NCI-H345 treated with DMSO at 0.1 percent for 48 hours (cell line): ENCODE data around the gene RBCK1.
"Not testable (repeated sequence)": the region's sequence is repeated elsewhere in the genome, so short reads cannot be mapped to it uniquely, and the experiment has no call there.

Source experiments
- DNase-seq: peaks from one replicate; lab custom pipeline; 2025; ENCODE audit not compliant: unreplicated experiment; lab: John Stamatoyannopoulos, UW

The RBCK1 gene

DNA sequence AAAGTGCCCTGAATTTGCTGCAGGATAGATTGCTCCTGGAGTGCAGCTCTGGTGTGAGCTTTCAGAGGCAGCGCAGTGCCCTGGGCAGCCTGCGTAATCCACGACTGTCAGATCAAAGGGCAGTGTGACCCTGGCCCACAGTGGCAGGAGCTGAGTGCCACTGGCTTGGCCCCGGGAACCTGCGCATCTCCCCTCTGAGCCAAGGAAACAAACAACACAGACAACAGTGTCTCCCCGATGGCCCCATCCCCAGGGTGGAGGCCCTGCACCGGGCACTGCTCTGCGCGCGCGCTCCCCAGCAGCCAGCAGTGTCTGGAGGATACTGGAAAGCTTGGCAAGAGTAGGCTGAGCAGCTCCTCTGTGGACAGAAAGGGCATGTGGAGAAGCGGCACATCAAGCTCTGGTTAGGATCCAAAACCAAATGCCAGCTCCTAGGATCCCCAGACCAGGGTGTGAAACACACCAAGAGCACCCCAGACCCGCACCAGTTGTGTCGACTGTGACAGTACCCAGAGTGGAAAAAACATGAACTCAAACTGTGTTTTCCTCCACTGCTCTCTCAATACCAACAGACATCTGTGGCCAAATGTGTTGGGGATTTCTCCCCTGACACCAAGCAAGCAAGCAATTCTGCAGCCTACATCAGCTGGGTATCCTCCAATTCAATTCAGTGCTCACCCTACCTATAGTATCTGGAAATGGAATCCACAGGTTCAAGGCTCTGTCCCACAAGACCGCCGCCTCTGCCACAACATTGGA, 26.7 kb downstream of the RBCK1 start:
- DNase-seq: no peak

DNA sequence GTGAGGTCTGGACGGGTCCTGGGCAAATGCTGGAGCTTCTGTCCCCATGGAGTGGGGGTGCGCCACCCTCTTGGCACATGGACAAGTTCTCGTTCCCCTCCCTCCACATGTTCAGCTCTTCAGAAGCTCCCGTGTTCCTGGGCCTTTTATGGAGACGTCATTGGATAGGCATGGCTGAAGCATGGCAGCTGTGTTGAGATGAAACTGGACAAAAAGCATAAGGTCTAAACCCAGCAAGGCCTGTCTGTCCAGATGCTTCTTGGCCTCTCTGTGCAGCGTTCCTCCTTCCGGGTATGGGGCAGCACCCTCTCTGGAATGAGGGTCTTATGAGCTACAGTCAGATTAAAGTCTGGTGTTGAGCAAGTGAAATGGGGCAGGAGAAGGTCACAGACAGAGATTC, 27.5 kb downstream of the RBCK1 start:
- DNase-seq: no peak

DNA sequence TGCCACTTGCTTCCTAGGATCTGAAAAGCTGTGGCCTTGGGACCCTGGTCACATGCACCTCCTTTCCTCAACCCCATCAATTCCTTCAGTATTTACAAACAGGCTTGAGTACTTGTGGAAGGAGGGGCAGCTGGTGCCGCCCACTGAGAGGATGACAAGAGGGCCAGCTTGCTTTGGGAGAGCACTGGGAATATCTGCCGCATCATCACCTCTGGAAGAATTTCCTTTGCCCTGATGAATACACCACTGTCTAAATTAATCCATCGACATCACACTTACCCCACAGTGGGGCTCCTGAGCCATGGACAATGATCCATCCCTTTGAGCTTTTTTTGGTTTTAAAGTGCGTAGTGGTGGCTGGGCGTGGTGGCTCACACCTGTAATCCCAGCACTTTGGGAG, 28.4 kb downstream of the RBCK1 start:
- DNase-seq: no peak

DNA sequence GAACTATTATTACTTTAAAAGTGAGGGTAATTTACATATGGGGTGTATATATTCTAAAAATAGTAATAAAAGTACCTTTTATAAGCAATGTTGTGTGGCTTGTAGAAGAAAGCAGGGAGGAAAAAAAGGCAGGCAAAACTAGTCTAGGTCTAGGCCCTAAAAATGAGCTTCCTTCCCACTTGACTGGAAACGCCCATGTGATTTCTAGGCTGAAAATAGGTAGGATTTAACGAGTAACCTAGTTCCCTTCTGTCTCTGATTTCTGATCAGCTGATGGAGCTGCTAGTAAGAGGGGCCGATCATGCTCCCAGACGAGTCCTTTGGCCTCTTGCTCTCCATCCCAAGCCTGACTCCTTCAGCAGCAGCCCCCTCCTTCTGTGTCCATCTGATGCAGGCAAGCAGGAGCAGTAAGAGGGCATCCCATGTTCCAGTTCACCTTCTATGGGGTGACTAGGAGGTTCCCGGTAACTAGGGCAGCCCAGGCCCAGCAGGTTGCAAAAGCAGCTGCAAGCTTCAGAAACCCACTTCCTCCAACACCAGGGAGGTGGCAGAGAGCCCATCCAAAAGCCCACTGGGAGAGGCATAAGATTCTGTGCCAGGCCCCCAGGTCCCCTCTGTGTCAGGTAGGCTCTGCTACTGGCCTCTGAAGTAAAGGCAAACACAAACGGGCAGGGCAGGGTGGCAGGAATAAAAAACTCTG, 29.8 kb downstream of the RBCK1 start:
- no peak for DNase-seq

DNA sequence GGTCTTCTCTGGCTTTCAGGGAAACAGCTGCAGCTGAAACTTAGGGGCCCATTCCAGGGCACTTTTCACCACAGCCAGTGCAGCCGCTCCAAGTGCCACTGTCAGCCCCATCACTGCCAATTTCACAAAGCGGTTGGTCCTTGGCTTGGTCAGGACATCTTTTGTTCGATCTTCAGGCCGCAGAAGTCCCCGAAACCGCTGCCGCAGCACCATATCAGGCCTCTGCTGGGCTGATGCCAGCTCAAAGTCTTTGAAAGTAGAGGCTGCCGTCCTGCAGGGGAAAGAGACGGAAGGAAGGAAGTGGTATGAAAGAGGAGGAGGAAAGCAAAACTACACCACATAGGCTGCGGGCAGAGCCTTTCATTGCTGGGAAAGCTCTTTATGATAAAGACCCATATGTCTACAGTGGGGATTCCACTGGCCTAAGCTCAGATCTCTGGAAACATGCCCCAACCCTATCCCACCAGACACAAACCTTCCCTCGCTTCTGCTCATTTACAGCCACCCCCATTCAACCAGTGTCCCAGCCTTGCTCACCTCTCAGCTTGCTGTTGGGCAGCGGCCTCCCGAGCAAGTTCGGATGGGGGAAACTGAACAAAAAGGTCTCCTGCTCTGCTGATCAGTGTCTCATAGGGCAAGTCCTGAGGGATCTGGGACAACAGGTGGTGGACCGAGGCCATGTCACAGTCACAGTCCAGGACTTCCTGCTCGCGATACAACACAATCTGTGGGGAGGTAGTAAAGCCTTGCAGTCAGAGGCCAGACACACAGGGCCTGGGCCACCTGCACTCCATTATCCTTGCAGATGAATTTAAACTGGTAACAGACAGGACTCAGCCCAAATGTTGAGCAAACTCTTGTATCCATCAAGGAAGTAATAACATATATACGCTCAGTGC, 30.7 kb downstream of the RBCK1 start:
- no peak for DNase-seq

DNA sequence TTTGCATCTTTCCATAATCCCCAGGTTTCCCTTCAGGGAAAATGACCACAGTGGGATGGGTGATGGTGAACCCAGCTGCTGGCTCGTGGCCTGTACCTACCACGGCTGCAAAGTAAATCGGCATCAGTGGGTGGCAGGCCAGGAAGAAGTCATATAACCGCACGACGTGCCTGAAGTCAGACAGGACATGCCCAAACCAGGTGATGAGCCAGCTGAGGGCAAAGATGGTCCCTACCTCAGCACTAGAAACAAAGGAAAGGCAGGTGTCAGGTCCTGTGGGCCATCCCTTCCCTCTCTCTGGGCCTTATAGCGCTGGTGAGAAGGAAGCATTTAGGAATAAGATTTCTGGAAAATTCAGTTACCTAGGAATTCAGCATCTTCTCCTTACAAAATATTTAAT, 32.0 kb downstream of the RBCK1 start:
- DNase-seq: no peak

DNA sequence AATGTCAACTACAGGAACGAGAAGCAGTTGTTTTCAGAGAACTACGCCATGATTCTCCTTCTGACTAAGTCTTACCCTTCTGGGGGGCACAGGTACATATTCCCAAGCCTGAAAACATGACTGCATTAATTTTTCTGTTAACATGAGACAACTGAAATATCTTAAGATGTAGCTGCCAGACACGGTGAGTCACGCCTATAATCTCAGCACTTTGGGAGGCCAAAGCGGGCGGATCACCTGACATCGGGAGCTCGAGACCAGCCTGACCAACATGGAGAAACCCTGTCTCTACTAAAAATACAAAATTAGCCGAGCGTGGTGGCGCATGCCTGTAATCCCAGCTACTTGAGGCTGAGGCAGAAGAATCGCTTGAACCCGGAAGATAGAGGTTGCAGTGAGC, 32.5 kb downstream of the RBCK1 start:
- no peak for DNase-seq

DNA sequence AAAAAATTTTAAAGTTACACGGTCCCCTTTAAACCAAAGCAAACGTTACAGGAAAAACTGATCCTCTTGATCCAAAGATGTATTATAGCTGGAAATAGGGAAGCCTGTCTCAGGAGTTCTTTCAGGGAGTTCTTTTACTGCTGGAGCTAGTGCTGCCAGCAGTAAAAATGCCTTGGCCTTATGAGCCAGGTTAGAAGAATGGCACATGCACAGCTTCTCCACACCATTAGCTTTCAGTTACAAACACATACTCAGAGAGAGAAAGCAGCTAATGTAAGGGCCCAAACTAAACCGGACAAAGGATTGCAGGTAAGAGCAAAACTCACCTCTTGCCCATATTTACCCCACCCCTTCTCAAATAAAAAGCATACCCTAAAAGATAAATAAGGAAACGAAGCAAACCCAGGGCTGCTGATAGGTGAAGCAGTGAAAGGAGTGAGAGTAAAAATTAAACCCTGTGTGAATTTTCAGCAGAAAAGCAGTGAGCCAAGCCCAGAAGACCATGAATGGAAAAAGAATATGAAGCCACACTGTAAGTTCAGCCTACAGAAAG, 35.2 kb downstream of the RBCK1 start:
- no peak for DNase-seq

DNA sequence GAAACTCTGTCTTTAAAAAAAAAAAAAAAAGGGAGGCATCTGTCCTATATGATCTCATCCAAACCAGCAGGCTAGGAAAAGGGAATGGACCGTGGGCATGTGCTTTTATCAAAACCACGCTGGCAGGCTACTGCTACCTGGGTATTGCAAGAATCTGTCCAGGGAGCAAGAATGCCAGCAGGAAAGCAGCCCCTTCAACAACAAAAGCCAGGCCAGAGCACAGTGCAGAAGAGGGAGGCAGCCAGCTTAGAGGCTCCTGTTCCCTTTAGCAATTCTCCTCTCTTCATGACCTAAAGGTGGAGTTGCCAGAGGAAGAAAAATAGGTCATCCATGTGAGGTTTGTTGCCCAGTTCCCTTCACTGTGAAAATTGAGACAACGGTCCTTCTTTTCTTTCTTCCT, 36.0 kb downstream of the RBCK1 start:
- DNase-seq: no peak

DNA sequence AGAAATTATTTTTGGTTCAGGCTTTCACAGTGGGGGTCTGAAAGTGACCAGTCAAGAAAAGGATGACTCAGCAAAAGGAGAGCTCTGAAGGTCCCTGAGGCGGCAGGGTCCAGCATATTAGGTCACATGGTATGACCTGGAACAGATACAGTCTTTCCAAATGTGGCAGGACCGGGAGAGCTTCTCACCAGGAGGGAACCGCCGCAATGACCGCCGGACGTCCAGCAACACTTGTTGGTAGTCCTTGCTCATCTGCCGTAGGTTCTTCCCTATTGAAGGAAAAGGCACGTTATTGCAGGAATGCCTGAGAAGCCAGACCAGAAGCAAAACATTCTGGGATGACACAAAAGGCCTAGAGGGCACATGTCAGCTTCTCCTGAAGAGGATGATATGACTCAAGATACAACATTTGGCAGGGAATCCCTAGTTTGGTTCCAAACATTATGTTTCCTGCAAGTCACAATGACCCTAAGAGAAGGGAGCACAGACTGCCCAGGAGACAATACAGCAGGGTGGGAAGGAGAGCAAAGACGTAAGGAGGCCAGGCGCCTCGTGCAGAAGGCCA, 36.8 kb downstream of the RBCK1 start:
- DNase-seq: no peak

DNA sequence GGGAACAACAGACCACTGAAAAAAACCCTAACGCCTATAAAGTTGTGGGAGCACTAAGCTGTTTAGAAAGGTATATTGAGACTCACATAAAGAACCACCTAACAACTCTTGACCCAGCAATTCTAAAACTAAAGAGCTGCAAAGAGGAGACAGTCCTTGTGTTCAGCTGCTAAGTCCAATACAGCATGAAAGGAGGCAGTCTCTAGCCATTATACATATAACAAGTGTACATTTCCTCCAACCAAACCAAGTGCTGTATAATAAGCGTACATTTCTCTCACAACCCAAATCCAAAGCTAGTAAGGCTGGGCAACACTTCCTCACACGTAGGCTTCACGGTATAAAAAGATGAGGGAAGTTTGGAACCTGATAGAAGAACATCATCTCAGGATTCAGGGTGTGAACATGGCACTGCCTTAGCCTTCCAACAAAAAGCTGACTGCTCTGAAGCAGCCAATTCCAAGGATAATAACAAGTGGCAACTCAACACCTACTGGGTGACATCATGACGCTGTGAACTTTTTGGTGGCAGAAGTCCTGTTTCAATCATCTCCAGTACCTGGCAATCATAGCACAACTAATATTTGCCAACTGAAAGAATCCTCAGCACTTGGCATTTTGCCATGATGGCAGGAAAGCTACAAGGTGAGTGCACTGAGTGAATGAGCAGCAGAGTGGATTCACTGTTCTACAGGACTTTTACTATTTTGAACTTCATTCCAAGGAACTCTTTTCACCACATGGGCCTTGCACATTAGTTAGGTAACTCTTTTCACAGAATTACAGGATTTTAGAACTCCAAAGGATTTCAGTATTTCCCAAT, 37.6 kb downstream of the RBCK1 start:
- no peak for DNase-seq

DNA sequence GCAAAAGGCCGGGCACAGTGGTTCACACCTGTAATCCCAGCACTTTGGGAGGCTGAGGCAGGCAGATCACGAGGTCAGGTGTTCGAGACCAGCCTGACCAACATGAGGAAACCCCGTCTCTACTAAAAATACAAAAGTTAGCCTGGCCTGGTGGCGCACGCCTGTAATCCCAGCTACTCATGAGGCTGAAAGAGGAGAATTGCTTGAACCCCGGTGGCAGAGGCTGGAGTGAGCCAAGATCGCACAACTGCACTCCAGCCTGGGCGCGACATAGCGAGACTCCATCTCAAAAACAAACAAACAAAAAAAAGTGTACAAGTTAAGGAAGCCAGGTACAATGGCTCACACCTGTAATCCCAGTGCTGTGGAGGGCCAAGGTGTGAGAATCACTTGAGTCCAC, 43.9 kb downstream of the RBCK1 start:
- DNase-seq: not testable (repeated sequence)

DNA sequence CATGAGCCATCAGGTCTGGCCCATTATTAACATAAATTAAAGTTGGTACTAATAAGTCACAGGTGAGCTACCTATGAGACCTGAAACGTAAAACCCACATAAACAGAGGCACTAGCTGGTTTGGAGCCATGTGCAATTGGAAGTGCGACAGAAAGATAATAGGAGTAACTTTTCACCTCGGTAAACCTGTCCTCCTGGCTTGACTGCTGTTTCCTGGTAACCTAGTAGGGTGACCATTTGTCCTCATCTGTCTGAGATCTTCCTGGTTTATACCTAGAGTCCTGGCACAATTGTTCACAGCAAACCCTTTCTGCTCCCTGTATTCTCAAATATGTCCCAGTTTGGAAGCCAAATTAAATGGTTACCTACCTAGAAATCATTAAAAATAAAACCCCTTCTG, 46.9 kb downstream of the RBCK1 start:
- no peak for DNase-seq

DNA sequence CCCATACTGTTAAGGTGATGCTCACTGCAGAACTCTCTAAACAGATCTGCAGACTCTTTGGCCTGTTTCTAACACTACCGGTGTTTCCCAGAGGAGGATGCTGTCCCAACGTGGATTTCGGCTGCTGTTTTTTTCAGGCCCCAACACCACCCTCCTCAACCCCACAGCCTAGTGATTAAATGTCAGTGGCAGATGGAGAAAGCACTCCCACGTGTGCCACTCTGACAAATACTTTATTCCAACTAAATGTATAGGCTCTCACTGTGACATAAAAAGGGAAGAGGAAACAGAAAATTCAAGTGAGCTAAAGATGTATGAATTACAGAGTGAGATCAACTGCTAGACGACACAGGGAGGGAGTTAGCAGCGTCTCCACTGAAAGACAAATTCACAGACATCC, 50.7 kb downstream of the RBCK1 start:
- no peak for DNase-seq

DNA sequence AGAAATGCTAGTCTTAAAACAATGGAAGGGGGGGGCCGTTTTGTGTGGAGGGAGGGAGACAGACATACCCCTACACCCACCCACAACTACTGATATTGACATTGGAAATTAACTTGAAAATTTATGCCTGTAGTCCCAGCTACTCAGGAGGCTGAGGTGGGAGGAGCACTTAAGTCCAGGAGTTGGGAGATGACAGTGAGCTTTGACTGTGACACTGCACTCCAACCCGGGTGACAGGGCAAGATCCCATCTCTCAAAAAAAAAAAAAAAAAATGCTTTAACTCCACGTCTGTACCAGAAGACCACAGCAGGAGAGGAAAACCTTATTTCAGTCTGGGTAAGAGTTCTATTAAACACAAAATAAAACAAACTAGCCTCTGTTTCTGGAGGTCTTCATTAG, 52.1 kb downstream of the RBCK1 start:
- DNase-seq: no peak

DNA sequence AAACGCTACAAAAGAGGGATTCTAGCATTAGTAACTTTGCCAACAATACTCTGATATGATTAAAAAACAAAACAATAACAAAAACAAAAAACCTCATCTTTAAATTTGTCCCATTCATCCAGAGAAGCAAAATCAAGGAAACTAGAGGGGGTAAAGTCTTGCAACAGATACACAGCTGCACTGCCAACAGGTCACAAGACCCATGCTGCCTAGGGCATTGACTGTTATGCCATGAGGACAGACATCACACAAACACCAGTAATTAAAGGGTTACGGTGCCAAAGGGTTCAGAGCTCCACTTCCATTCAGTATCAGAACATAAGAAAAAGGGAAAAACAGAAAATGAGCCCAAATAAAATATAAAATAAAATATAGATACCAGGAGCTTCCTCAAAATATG, 52.6 kb downstream of the RBCK1 start:
- no peak for DNase-seq

DNA sequence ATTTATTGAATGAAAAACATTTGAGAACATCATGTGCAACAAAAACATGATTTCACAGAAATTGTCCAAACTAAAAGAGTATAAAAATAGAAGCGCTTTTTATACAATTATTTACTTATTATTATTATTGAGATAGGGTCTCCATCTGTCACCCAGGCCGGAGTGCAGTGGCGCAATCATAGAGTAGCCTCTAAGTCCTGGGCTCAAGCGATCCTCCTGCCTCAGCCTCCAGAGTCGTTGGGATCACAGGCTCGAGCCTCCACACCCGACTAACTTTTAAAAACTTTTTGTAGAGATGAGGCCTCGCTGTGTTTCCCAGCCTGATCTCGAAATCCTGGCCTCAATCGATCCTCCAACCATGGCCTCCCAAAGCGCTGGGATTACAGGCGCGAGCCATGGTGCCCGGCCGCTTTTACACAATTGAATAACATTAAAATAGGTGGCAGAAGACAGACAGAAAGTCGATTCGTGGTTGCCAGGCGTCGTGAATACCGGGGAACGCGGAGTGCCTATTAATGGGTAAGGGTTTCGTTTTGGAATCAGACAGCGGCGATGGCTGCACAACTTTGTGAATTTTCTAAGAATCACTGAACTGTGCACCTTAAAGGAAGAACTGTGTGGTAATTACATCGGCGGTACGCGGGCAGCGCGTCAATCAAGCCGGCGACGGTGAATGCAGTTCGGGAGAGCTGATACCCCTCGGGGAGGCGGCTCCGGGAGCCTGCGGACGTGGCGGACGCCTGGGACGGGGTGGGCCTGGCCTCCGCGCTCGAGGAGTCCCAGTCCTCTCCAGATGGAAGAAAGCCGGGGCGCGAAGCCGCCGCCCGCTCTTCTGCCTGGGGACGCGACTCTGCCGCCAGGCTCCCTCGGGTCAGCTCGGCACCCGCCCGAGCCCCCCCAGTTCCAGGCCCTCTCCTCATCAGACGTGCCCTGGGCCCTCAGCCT, 53.4 kb downstream of the RBCK1 start:
- peak; percentile 39 for DNase-seq

DNA sequence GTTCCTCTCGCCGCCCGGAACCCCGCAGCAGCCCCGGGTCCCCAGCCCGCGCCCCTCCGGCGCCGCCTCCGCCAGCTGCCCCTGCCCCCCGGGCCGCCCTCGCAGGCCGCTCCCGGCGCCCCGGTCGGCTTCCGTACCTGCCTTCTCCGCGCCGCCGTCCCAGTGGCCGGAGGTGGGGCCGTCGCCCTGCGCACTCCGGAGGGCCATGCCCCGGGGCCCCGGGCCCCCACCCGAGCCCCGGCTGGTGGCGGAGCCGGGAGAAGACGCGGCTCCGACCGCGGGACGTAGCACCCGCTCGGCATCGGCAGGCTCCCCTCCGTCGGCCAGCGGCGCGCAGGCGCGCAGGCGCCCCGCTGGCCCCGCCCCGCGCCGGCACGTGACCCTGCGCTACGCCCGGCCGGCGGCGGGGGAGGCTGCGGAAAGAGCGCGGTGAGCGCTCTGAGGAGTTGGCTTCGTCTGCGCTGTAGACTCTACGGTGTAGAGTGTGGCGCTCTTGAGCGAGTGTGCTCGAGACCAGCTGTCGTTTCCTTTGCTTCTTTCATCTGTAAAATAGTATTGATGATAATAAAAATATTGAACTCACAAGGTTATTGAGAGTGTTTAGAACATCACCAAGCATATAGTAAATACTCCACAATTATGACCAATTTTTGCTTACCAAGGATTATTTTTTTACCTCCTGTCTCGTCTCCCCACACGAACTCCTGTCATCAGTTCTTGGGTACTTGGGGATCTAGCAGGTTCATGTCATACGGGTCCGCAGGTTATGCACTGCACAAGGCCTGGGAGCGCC, 54.3 kb downstream of the RBCK1 start, which contains the start of gene TBC1D20:
Gene TBC1D20 (minus strand): TSS at position 335 of the 793 bp plus-strand sequence. CDS start 128 bp downstream, at position 207.
- DNase-seq: peak; percentile 83
